ENCODE results near the gene ZNF385B.

GRCh38 chr2:179817181-179817841, 44.1 kb downstream of the ZNF385B start:
- TF ChIP-seq POLR2A (IDR thresholded peaks at IDR 0.05), result no peak
- no peak for TF ChIP-seq CTCF (IDR thresholded peaks at IDR 0.05)

All from body of pancreas (tissue), 4 donors.